NOMO-1 (cell line): ENCODE data around the gene GAS6.
A peak's percentile ranks its signal among the peaks of the same experiment; 100 is the strongest.
"Not testable (repeated sequence)": the region's sequence is repeated elsewhere in the genome, so short reads cannot be mapped to it uniquely, and the experiment has no call there.

ENCODE experiments used
- DNase-seq, 2 experiments: peaks; one replicate each; lab custom pipeline; 2025; ENCODE audit not compliant: unreplicated experiment in 2 of 2; lab: John Stamatoyannopoulos, UW

GAS6 gene

GRCh38 chr13:113874579-113875428 is 10.9 kb upstream of the GAS6 start:
- no peak for DNase-seq

GRCh38 chr13:113874177-113874576 is 10.3 kb upstream of the GAS6 start:
- no peak for DNase-seq

- no peak for DNase-seq
Measured at GRCh38 chr13:113869263-113869662, 5.4 kb upstream of the GAS6 start.

GRCh38 chr13:113867913-113868312 is 4.0 kb upstream of the GAS6 start:
- not testable (repeated sequence) for DNase-seq

GRCh38 chr13:113865427-113865826 is 1.6 kb upstream of the GAS6 start:
- no peak for DNase-seq

GRCh38 chr13:113864273-113864890 is 506 bp upstream of the GAS6 start:
- DNase-seq = no peak

GRCh38 chr13:113862931-113863523 is 849 bp downstream of the GAS6 start:
- DNase-seq = peak; percentile 53 to 75

- no peak for DNase-seq
Measured at GRCh38 chr13:113862191-113862930, 1.5 kb downstream of the GAS6 start.

- DNase-seq = no peak
Measured at GRCh38 chr13:113861433-113862030, 2.3 kb downstream of the GAS6 start.

- DNase-seq = no peak
Measured at GRCh38 chr13:113860665-113861432, 3.0 kb downstream of the GAS6 start.

- no peak for DNase-seq
Measured at GRCh38 chr13:113860051-113860664, 3.7 kb downstream of the GAS6 start.

GRCh38 chr13:113859311-113860050 is 4.4 kb downstream of the GAS6 start:
- no peak for DNase-seq

- DNase-seq = no peak
Measured at GRCh38 chr13:113857531-113858195, 6.2 kb downstream of the GAS6 start.

GRCh38 chr13:113856716-113857065 is 7.2 kb downstream of the GAS6 start:
- no peak for DNase-seq

GRCh38 chr13:113855931-113856715 is 7.8 kb downstream of the GAS6 start:
- no peak for DNase-seq

GRCh38 chr13:113855012-113855921 is 8.6 kb downstream of the GAS6 start:
- no peak for DNase-seq
